Lung microvascular endothelial cell (primary cell): Measurements from ENCODE around the gene CNOT3. TPM values are rescaled to one million over a fixed set of nuclear protein-coding genes. Genes with fewer than 3 reads are reported as not detected.
A peak's percentile ranks its signal among the peaks of the same experiment; 100 is the strongest.

Experiments
- DNase-seq, 2 donors: peaks; one replicate each; pipeline versions ENCODE4 v3.0.0 to v3.0.0-alpha.2; 2010; ENCODE audit warnings: low read depth in 2 of 2
- total RNA-seq: library from RNA; depleted of rRNA; stranded (reverse); fragments of >200 nt; gene quantifications from 2 replicates; pipeline ENCODE4 v1.2.1, GENCODE V29; 2014

CNOT3 gene
- total RNA-seq, 1 donor from 2014 or later, result 4.8 TPM

- DNase-seq, result no peak
Measured at GRCh38 chr19:54121259-54121658, 16.3 kb upstream of the CNOT3 start.

GRCh38 chr19:54123682-54124081, 13.9 kb upstream of the CNOT3 start:
- no peak for DNase-seq

- no peak for DNase-seq
Measured at GRCh38 chr19:54124393-54124792, 13.2 kb upstream of the CNOT3 start.

- DNase-seq, result no peak
Measured at GRCh38 chr19:54125713-54126112, 11.8 kb upstream of the CNOT3 start.

- no peak for DNase-seq
Measured at GRCh38 chr19:54127688-54128440, 9.7 kb upstream of the CNOT3 start.

- no peak for DNase-seq
Measured at GRCh38 chr19:54128441-54128725, 9.2 kb upstream of the CNOT3 start.

GRCh38 chr19:54128796-54129616, 8.6 kb upstream of the CNOT3 start:
- DNase-seq, result no peak

- no peak for DNase-seq
Measured at GRCh38 chr19:54129617-54129996, 8.0 kb upstream of the CNOT3 start.

- peak in 1 of 2 donors; percentile 93 for DNase-seq
Measured at GRCh38 chr19:54133312-54133956, 4.1 kb upstream of the CNOT3 start.

- DNase-seq, result no peak
Measured at GRCh38 chr19:54133957-54134590, 3.5 kb upstream of the CNOT3 start.

- no peak for DNase-seq
Measured at GRCh38 chr19:54136086-54136863, 1.3 kb upstream of the CNOT3 start.

GRCh38 chr19:54136864-54137698, 481 bp upstream of the CNOT3 start:
- DNase-seq, result peak; percentile 100

GRCh38 chr19:54138489-54139256, 1.1 kb downstream of the CNOT3 start:
- no peak for DNase-seq

GRCh38 chr19:54141356-54141755, 3.8 kb downstream of the CNOT3 start:
- DNase-seq, result no peak

- DNase-seq, result no peak
Measured at GRCh38 chr19:54142166-54142780, 4.7 kb downstream of the CNOT3 start.

GRCh38 chr19:54145541-54146158, 8.1 kb downstream of the CNOT3 start:
- DNase-seq, result no peak

- DNase-seq, result no peak
Measured at GRCh38 chr19:54147676-54148075, 10.1 kb downstream of the CNOT3 start.

- no peak for DNase-seq
Measured at GRCh38 chr19:54148158-54148557, 10.6 kb downstream of the CNOT3 start.
